Heart left ventricle (tissue), 13 donors: ENCODE results near the gene MYBL2.

Source experiments
- POLR2A ChIP-seq, 2 donors: fragments of 450-650 bp; IDR thresholded peaks; one replicate each; pipeline ENCODE4 v1.6.1; 2017; ENCODE audit warnings: antibody characterized with exemption in 2 of 2, mild to moderate bottlenecking in 2 of 2, moderate library complexity in 2 of 2
- TF ChIP-seq, protein P1 (sequence below), 12 donors: fragments of 200-600 bp; sonication (generic) in 4 of 12; IDR thresholded peaks; one replicate each; pipeline versions ENCODE4 v1.5.0 to v1.8.0; 2018 to 2022; ENCODE audit warnings: antibody characterized with exemption in 12 of 12, mild to moderate bottlenecking in 5 of 12
- donor health status: ischemic (EF 13 %, LVEDD 7.1; RV severe dilation, severe dysfunction).
- donor health status: DM: no; HTN: yes; CAD: no.
- donor health status: DM: no; HTN: no; CAD: no.
- donor health status: ischemic (EF 25% LVEDD 6.9; RV normal size, moderate dysfunction).
- donor health status: ischemic (EF 25% LVEDD 5.7; RV mildly dilated, moderate dysfunction).
- donor health status: ischemic (EF 35%, LVEDD 5.7; RV mildly dilated, moderate dysfunction).
- donor health status: nonischemic (EF 11% LVEDD 7.7; RV severe dilation, severe dysfunction).
- donor health status: DM: yes; HTN: yes; CAD: no.
- donor health status: PGD.
- donor health status: ischemic (EF 29% LVEDD 5.4; RV normal size, mild dysfunction).
- donor health status: nonischemic (EF 23%, LVEDD 6.1; RV moderate dilation, normal function).

GRCh38 chr20:43750774-43751166 is 83.9 kb downstream of the MYBL2 start:
- TF ChIP-seq, protein P1, sequence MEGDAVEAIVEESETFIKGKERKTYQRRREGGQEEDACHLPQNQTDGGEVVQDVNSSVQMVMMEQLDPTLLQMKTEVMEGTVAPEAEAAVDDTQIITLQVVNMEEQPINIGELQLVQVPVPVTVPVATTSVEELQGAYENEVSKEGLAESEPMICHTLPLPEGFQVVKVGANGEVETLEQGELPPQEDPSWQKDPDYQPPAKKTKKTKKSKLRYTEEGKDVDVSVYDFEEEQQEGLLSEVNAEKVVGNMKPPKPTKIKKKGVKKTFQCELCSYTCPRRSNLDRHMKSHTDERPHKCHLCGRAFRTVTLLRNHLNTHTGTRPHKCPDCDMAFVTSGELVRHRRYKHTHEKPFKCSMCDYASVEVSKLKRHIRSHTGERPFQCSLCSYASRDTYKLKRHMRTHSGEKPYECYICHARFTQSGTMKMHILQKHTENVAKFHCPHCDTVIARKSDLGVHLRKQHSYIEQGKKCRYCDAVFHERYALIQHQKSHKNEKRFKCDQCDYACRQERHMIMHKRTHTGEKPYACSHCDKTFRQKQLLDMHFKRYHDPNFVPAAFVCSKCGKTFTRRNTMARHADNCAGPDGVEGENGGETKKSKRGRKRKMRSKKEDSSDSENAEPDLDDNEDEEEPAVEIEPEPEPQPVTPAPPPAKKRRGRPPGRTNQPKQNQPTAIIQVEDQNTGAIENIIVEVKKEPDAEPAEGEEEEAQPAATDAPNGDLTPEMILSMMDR (IDR thresholded peaks at IDR 0.05), result no peak
- TF ChIP-seq POLR2A (IDR thresholded peaks at IDR 0.05), result no peak
